OCI-LY7 (cell line): Measurements from ENCODE around the gene COLEC12. TPM values are rescaled to one million over a fixed set of nuclear protein-coding genes. Genes with fewer than 3 reads are reported as not detected.

Experiments
- BruUV-seq: library from RNA; stranded (reverse); fragments of 400-500 nt; replicated peaks from 2 replicates; lab custom pipeline; 2021; lab: Mats Ljungman, UMichigan
- CTCF ChIA-PET: fragments of 300-600 bp; sonication (Branson Sonifier 250); formaldehyde crosslinking; loops from one replicate; lab custom pipeline; 2022; ENCODE audit warnings: antibody characterized with exemption; ENCODE audit not compliant: unreplicated experiment; lab: Charles Lee
- POLR2A ChIA-PET: fragments of 300-600 bp; sonication (Branson Sonifier 250); formaldehyde crosslinking; loops from one replicate; lab custom pipeline; 2022; ENCODE audit warnings: antibody characterized with exemption; lab: Charles Lee
- DNase-seq: peaks from one replicate; pipeline ENCODE4 v3.0.0-alpha.2; 2015; ENCODE audit warnings: low spot score
- H2AFZ ChIP-seq: fragments of 200-600 bp; sonication (generic), shearing (Covaris generic); 2 replicates; pipeline ENCODE4 v1.6.1; 2014; ENCODE audit warnings: mild to moderate bottlenecking, antibody characterized with exemption, low read length, moderate library complexity
- H3K27ac ChIP-seq: fragments of 200-600 bp; sonication (generic); 2 replicates; pipeline ENCODE4 v1.5.1; 2014; ENCODE audit warnings: mixed run types, low read depth, mild to moderate bottlenecking, moderate library complexity, low read length, inconsistent platforms; ENCODE audit not compliant: poor library complexity, severe bottlenecking
- H3K36me3 ChIP-seq: fragments of 200-600 bp; sonication (generic); 2 replicates; pipeline ENCODE4 v1.6.1; 2014; ENCODE audit warnings: mild to moderate bottlenecking, antibody characterized with exemption, low read length, moderate library complexity, mixed read lengths; ENCODE audit not compliant: insufficient read depth
- H3K4me1 ChIP-seq: fragments of 200-600 bp; sonication (generic); 2 replicates; pipeline ENCODE4 v1.5.1; 2014; ENCODE audit warnings: mild to moderate bottlenecking, low read length; ENCODE audit not compliant: insufficient read depth, poor library complexity, severe bottlenecking
- H3K4me2 ChIP-seq: fragments of 200-600 bp; sonication (generic); 2 replicates; pipeline ENCODE4 v1.6.1; 2014; ENCODE audit warnings: mild to moderate bottlenecking, low read length
- H3K4me3 ChIP-seq: fragments of 200-600 bp; sonication (generic); 2 replicates; pipeline ENCODE4 v1.5.1; 2014; ENCODE audit warnings: mild to moderate bottlenecking, low read depth, low read length; ENCODE audit not compliant: poor library complexity, severe bottlenecking
- H3K79me2 ChIP-seq: fragments of 200-600 bp; sonication (generic); 2 replicates; pipeline ENCODE4 v1.6.1; 2016; ENCODE audit warnings: low read depth, mild to moderate bottlenecking, low read length, moderate library complexity, mixed read lengths; ENCODE audit not compliant: insufficient read depth
- H3K9me2 ChIP-seq: fragments of 200-600 bp; sonication (generic); 2 replicates; pipeline ENCODE4 v1.6.1; 2016; ENCODE audit warnings: mild to moderate bottlenecking, low read length, mixed read lengths; ENCODE audit not compliant: insufficient read depth
- H3K9me3 ChIP-seq: fragments of 200-600 bp; sonication (generic); 2 replicates; pipeline ENCODE4 v1.6.1; 2014; ENCODE audit warnings: mild to moderate bottlenecking, mixed run types, low read length, mixed read lengths
- H4K20me1 ChIP-seq: fragments of 200-600 bp; sonication (generic); 2 replicates; pipeline ENCODE4 v1.6.1; 2014; ENCODE audit warnings: mild to moderate bottlenecking, antibody characterized with exemption, low read length, moderate library complexity, mixed read lengths; ENCODE audit not compliant: insufficient read depth
- CTCF ChIP-seq: fragments of 200-600 bp; sonication (generic); conservative IDR thresholded peaks from 2 replicates; pipeline ENCODE4 v1.5.1; 2014; ENCODE audit warnings: mild to moderate bottlenecking, antibody characterized with exemption, low read length, moderate library complexity, mixed read lengths
- EZH2phosphoT487 ChIP-seq: fragments of 200-600 bp; sonication (generic); IDR thresholded peaks from 2 replicates; pipeline ENCODE4 v1.6.1; 2018; ENCODE audit warnings: low read depth, borderline replicate concordance, mild to moderate bottlenecking, mixed run types, antibody characterized with exemption, low read length, moderate library complexity, mixed read lengths
- intact Hi-C: fragments of 100-400 bp; cut with micrococcal nuclease; formaldehyde crosslinking; loops from one replicate; pipeline ENCODE4 v1.10.0; 2022; ENCODE audit not compliant: unreplicated experiment
- total RNA-seq, 2 experiments: library from RNA; depleted of rRNA in 1 of 2; stranded (reverse); fragments of >200 nt in 1 of 2; shearing (Covaris generic) in 1 of 2; gene quantifications; 2 replicates each; pipeline ENCODE4 v1.2.3, GENCODE V29; 2014 to 2022

COLEC12 gene
- total RNA-seq, 2 experiments from 2014 or later: not detected

GRCh38 chr18:408367-408766, 92.1 kb downstream of the COLEC12 start:
- BruUV-seq: no TSS peak
- Histone ChIP-seq H3K9me2 (no peaks in the 10 kb centered on the region), H4K20me1 (no peaks in the 10 kb centered on the region), H3K4me1 (no peaks in the 10 kb centered on the region), H2AFZ (no peak overlapping the region), H3K9me3 (no peaks in the 10 kb centered on the region), H3K36me3 (no peaks in the 10 kb centered on the region), H3K4me2 (no peak overlapping the region), H3K27ac (no peak overlapping the region), H3K79me2 (no peaks in the 10 kb centered on the region), H3K4me3 (no peak overlapping the region)
- intact Hi-C loops: no loop called here
- ChIA-PET CTCF (no interaction called here), POLR2A (interaction anchor here (0.6 kb wide), 1 partner anchor 16 kb away, joined by 3 read pairs; no protein-coding TSS in a partner anchor)
- no peak for DNase-seq
- TF ChIP-seq CTCF: no peak
- no peak for TF ChIP-seq EZH2phosphoT487

- POLR2A ChIA-PET: interaction anchor here (0.6 kb wide), 1 partner anchor 16 kb away, joined by 3 read pairs; no protein-coding TSS in a partner anchor
- H2AFZ ChIP-seq: no peak overlapping the region
- TF ChIP-seq EZH2phosphoT487 (no peak), CTCF (no peak)
- no peak for DNase-seq
- no peaks in the 10 kb centered on the region for H3K4me1 ChIP-seq
- H3K27ac ChIP-seq: no peak overlapping the region
- H3K9me3 ChIP-seq: no peaks in the 10 kb centered on the region
- BruUV-seq: no TSS peak
- intact Hi-C loops: no loop called here
- CTCF ChIA-PET: no interaction called here
- no peaks in the 10 kb centered on the region for H4K20me1 ChIP-seq
- H3K9me2 ChIP-seq: no peaks in the 10 kb centered on the region
- H3K79me2 ChIP-seq: no peaks in the 10 kb centered on the region
- no peaks in the 10 kb centered on the region for H3K36me3 ChIP-seq
- H3K4me2 ChIP-seq: no peak overlapping the region
- H3K4me3 ChIP-seq: no peak overlapping the region
These were observed 92.8 kb downstream of the COLEC12 start for GRCh38 chr18:407626-408224.

- H2AFZ ChIP-seq: no peak overlapping the region
- no TSS peak for BruUV-seq
- intact Hi-C loops: no loop called here
- POLR2A ChIA-PET: no interaction called here
- no peaks in the 10 kb centered on the region for H3K9me3 ChIP-seq
- no peaks in the 10 kb centered on the region for H3K79me2 ChIP-seq
- TF ChIP-seq CTCF (no peak), EZH2phosphoT487 (no peak)
- no peaks in the 10 kb centered on the region for H4K20me1 ChIP-seq
- H3K4me3 ChIP-seq: no peak overlapping the region
- H3K9me2 ChIP-seq: no peaks in the 10 kb centered on the region
- H3K27ac ChIP-seq: no peak overlapping the region
- CTCF ChIA-PET: no interaction called here
- no peaks in the 10 kb centered on the region for H3K36me3 ChIP-seq
- no peak overlapping the region for H3K4me2 ChIP-seq
- no peaks in the 10 kb centered on the region for H3K4me1 ChIP-seq
- no peak for DNase-seq
These were observed 93.3 kb downstream of the COLEC12 start for GRCh38 chr18:407191-407590.
